Activated CD4-positive, alpha-beta memory T cell treated with anti-CD3 and anti-CD28 coated beads for 36 hours (primary cell): ENCODE data around the gene OVCA2. TPM values are rescaled to one million over a fixed set of nuclear protein-coding genes. Genes with fewer than 3 reads are reported as not detected.
A peak's percentile ranks its signal among the peaks of the same experiment; 100 is the strongest.

Source experiments
- microRNA-seq: library from miRNA; unstranded; fragments of <30 nt; microRNA quantifications from one replicate; pipeline ENCODE4 v1.2.0, GENCODE V29; 2022; ENCODE audit warnings: borderline number of aligned reads, borderline microRNAs expressed, borderline replicate concordance
- total RNA-seq, 2 experiments: library from RNA; stranded (reverse); gene quantifications; one replicate each; pipeline ENCODE4 v1.2.3, GENCODE V29; 2021

OVCA2 gene
- total RNA-seq, 2 experiments from 2014 or later: 31.7 to 34.8 TPM

Small RNA genes within 50 kb of the gene (microRNA-seq; reads per million reads assigned to microRNA genes)
- 1,260 reads per million, percentile 87 among the genes with 10 or more reads in this experiment for gene MIR132
- gene MIR212: 45.6 reads per million, percentile 56 among the genes with 10 or more reads in this experiment

Other genes with a start within 250 kb of the OVCA2 start
- gene SMYD4, start 212.1 kb upstream of the OVCA2 start, total RNA-seq: 10 to 100 TPM; 14.5 to 15.8 TPM
- gene RPA1, start 212.0 kb upstream of the OVCA2 start, total RNA-seq: 100 to 1,000 TPM; 159 to 168 TPM
- under 1 TPM; 0.17 to 0.21 TPM for gene RTN4RL1, start 16.7 kb upstream of the OVCA2 start, total RNA-seq
- gene DPH1, start 11.9 kb upstream of the OVCA2 start, total RNA-seq: 10 to 100 TPM; 29.4 to 31.1 TPM
- gene HIC1, start 13.1 kb downstream of the OVCA2 start, total RNA-seq: 10 to 100 TPM; 13.1 to 13.2 TPM